Stimulated activated CD4-positive, alpha-beta T cell treated with anti-CD3 and anti-CD28 coated beads, Interleukin-1b, Interleukin-23, amount 100 ng/mL, for 1 hour (primary cell): ENCODE data around the gene CAPZA3.
"Not testable (repeated sequence)": the region's sequence is repeated elsewhere in the genome, so short reads cannot be mapped to it uniquely, and the experiment has no call there.

Source experiments
- DNase-seq, 2 donors: peaks; one replicate each; pipeline ENCODE4 v3.0.0-alpha.2; 2020; ENCODE audit warnings: low read depth in 2 of 2

Gene CAPZA3, protein sequence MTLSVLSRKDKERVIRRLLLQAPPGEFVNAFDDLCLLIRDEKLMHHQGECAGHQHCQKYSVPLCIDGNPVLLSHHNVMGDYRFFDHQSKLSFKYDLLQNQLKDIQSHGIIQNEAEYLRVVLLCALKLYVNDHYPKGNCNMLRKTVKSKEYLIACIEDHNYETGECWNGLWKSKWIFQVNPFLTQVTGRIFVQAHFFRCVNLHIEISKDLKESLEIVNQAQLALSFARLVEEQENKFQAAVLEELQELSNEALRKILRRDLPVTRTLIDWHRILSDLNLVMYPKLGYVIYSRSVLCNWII

DNA sequence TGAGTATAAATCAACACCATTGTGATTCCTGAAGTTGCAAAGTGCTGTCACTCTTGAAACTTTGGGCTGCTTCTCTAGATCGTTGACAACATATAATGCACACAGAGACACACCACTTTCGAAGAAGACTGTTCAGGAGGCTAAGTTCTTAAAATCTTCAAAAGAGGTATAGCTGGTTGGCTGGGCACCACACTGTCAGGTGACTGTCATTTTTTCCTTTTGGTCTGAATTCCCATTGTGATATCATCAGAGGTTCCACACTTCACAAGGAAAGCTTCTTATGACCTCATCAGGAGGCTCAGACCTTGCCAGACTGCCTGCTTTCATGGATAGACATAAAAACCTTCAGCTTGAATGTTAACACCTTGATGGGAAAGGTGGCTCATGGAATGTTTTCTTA, at the start of gene CAPZA3, which contains the start of gene PLCZ1:
Gene CAPZA3 (plus strand): TSS at position 301 of the 400 bp plus-strand sequence. CDS start 150 bp downstream, outside the sequence.
Gene PLCZ1 (minus strand): TSS at position 194 of the 400 bp plus-strand sequence. CDS start 641 bp downstream, outside the sequence.
- no peak for DNase-seq

DNA sequence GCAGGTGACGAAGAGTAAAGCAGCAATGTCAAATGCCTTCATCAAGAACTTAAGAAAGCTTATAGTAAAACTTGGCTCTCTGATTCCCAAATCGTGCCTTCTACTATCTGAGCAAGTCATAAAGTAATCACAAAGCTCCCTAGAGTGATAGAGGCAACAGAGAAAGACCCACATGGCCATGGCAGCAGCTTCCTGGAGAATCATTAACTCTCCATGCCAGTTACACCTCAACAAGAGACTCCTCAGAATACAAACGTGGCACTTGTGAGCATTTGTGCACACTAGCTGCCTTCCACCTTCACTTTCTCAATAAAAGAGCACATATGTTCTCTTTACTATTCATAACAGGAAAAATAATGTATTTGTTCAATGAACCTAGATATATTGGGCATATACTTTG, 48.1 kb upstream of the CAPZA3 start:
- DNase-seq: no peak

DNA sequence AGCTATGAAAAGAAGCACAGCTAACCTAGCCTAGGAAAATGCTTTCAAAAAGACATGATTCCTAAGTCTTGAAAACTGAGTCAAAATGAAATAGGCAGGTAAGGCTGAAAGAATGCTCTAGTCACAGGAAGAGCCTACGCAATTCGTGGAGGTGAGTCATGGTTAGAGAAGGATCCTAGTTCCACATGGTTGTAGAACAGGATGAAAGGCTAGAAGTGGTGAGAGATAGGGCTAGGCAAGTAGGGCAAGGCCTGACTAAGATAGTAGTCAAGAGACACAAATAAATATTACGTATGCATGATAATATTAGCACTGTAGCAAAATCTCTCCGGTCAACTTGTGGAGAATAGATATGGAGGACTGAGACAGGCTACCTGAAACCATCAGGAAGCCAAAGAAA, 47.3 kb upstream of the CAPZA3 start:
- DNase-seq: no peak

DNA sequence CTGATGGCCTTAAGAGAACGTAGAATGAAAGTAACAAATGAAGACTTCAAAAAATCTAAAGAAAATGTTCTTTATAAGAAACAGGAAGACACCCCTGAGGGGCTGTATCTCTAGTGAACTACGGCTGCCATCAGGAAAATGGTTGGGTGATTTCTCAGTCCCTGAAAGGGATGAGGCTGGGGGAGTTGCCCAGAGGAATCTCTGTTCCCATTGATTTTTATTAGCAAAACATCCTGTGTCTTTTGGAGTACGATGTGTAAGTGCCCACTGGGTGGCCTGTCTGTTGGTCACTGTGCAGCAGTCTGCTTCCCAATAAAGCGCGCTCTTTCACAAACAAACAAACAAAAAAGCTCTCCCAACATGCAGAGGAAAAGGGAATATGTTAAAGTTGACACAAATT, 43.9 kb upstream of the CAPZA3 start:
- not testable (repeated sequence) for DNase-seq

DNA sequence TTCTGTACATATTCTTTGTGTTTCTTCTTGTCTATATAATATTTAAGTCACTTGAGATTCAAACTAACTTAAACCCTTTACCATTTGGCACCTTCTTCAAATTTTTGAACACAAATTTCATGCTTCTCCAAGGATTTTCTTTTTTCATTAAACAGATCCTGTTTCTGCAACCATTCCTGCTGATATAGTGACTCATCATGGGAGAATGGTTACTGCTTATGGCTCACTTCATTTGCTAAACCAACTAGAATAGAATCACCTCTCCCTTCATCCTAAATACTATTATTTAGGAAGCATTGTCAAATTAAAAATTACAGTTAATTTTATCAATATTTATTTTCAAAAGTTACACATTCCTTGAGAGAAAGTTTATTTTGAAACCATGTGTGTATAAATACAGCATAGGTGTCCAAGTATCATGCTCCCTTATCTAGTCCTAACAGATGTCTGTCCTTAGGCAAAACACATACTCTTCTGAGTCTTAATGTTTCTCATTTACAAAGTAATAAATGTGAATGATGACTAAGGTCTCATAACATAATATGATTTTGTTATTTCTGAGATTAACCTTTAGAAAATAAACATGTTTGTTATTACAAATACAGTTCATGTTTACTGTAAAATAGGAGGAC, 40.8 kb upstream of the CAPZA3 start:
- no peak for DNase-seq

DNA sequence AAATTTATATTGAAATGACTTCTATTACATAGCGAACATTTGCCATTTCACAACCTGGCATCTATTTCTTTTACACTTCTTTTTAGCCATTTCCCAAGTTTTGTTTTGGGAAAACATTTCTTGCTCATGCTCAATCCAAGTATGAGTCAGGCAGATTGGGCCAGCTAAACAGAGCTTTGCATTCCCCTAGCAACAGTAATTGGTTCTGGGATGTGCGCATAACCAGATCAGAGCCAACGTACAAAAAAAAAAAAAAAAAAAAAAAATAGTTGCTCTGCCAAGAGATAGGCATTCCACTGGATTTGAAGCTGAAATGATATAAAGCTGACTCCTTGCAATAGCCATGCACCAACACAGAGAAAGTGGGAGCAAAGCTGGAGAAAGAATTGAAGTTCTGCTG, 37.6 kb upstream of the CAPZA3 start:
- DNase-seq: no peak

DNA sequence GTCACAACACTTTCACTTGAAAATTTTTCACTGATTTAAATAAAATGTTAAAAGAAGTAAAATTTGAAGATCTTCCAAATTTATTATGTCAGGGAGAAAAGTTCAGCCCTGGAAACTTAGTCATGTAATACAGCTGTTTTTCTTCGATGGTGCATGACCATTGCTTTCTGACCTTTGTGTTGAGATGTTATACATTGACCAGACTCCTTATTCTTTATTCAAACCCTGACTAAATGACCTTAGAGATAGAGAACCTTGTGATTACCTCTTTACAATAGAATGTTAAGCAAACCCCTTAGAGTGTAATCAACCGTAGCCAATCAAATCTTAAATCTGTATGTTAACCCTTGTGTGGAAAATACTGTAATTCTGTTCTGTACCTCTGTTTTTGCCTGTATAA, 34.6 kb upstream of the CAPZA3 start:
- DNase-seq: no peak

DNA sequence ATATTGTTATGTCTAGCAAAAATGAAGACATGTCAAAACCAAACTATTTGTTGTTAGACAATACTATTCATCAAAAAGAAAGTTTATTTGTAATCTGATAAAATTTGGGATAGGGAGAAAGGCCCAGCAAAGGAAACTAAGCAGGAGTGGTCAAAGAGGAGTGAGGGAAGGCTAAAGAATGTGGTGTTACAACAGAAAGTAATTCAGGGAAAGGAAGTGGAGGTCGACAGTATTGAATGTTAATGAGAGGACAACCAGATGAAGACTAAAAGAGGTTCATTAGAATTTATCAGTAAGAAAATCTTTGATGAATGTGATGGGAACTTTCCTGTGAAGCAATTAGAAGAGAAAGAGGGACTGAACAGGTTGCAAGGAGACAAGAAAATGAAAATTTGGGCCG, 34.0 kb upstream of the CAPZA3 start:
- DNase-seq: no peak

DNA sequence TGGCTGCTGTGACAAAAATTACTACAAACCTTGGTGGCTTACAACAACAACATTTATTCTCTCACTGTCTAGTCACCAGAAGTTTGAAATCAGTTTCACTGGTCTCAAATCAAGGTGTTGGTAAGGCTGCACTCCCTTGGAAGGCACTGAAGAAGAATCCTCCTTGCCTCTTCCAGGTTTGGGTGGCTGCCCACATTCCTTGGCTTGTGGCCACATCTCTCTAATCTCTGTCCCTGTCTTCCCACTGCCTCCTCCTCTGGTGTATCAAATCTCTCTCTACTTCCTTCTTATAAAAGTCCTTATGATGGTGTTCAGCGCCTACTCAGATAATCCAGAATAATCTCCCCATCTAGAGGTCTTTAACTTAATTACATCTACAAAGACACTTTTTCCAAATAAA, 31.1 kb upstream of the CAPZA3 start:
- DNase-seq: no peak

DNA sequence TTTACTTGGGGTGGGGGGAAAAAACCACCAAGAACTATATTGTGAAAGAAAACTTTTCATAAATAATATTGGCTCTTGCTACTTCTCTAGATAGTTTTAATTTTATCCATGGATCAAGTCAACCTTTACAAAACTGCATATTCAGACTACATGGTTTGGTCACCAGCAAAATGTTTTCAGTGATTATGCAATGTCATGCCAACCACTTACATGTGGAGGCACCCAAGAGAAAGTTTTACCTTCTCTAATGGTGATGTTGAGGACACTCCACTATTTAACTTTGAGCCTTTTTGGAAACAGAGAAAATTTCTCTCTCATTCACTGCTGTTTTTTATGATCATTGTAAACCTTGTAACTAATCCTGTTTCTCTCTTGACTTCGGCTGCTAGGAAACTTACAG, 21.7 kb upstream of the CAPZA3 start:
- no peak for DNase-seq

DNA sequence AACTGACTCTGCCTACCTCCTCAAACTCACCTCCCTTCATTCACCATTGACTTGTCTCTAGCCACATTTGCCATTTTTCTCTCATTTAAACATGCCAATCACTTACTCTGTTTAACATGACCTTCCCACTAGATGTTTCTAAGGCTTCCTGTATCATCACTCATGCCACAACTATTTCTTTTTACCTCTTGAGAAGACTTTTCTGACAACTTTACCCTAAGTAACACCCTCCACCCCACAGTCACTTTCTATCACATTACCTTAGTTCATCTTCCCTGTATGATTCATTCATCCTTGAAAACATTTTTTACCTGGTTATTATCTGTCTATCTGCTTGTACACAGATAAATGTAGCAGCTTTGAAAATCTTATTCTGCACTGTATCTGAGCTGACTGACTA, 19.5 kb upstream of the CAPZA3 start:
- no peak for DNase-seq

DNA sequence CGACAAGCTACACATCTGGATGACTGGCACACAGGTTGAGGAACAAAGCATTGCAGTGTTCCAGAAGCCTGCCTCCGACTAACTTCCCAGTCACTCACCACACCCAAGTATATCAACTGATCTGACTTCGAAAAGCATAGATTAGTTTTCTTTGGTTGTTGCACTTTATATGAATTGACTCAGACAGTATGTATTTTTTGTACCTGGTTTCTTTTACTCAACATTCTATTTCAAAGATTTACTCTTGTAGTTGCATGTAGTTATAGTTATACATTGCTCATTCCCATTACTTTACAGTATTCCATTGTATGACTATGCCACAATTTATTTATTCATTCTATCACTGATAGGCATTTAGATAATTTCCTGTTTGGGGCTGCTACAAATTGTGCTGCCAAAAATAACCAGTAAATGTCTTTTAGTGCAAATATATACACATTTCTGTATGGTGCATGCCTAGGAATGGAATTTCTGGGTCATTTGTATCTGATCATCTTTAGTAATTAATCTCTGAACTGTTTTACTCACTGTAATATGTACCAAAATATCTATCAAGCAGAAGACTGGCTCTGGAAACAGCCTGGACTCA, 17.9 kb upstream of the CAPZA3 start:
- no peak for DNase-seq

DNA sequence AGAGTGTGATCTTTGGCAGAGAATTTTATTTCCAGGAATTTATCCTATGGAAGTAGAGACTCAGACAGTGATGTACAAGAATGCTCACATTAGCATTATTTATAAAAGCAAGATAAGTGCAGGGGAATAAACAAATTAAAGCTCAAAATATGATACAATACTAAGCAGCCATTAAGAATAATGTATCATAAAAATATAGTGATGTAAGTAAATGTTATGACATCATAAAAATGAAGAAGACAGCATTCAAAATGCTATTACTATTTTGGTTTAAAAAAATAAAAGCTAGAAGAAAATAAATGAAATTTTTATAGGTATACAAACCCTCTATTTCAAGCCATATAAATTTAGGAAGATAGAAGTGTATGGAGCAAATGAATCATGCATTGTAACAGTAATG, 17.2 kb upstream of the CAPZA3 start:
- no peak for DNase-seq

DNA sequence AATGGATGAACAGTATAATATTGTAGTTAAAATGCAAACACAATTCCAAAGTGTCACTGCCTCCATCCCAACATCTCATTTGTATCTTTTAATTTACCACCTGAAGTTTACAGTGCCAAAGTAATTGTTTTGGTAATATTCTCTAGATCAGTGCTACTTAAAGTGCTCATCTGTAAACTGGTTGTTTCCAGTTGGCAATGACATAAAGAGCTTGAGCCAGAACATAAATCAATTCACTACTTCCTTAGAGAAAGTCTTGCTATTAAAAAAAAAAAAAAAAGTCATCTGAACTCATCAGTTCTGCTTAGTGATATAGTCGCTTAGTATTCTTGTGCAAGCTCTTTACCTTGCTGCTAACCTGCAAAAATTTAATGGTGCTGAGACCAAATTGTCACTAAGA, 16.5 kb upstream of the CAPZA3 start:
- DNase-seq: no peak

DNA sequence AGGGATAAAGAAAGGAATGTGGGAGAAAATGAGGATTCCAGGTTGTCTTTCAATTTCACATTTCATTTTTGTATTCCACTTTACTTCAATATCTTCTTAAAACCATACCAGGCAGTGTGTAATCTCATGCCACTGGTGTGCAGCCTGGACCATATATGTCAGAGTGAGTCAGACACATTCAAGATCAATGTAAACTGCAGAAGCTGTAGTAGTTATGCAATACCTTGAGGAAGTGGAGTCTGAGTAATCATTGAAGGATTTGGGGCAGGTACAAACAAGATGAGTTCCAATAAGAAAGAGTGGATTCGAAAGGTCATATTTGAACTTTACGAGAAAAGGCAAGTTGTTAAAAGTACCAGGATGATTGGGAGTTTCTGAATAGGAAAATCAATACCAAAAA, 14.2 kb upstream of the CAPZA3 start:
- DNase-seq: no peak

DNA sequence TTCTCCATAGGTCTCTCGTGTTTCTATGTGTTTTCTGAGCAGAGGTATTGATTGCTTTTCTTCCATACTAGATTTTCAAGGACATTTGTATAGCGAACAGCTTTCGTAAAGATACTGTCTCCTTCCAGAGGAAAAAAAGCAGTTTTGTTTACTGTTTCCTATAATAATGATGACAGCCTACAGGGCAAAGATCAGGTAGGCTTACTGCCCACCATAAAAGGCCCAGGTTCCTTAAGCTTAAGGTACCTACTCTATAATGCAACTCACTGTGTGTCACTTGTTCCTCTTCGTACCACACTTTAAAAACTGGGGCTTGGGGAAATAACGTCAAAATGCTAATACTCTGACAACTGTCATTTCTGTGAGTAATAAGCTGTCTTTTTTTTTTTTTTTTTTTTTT, 6.8 kb upstream of the CAPZA3 start:
- DNase-seq: no peak

DNA sequence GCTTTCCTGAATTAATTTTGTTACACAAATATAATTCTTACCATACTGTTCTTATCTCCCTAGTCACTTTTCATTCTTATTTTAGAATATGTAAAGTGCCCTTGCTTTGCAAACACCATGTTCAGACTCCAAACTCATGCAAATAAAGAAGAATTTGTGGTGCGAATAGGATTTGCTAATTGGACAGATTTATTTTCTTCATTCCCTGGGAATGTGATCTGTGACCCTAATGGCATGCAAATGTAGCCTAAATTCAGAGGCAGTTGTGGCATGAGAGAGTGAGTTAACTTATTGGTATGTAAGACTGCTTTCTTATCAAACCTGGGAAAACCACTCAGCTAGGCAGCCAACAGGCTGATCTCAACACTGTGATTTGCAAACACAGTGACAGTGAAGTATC, 10.0 kb downstream of the CAPZA3 start:
- DNase-seq: no peak

DNA sequence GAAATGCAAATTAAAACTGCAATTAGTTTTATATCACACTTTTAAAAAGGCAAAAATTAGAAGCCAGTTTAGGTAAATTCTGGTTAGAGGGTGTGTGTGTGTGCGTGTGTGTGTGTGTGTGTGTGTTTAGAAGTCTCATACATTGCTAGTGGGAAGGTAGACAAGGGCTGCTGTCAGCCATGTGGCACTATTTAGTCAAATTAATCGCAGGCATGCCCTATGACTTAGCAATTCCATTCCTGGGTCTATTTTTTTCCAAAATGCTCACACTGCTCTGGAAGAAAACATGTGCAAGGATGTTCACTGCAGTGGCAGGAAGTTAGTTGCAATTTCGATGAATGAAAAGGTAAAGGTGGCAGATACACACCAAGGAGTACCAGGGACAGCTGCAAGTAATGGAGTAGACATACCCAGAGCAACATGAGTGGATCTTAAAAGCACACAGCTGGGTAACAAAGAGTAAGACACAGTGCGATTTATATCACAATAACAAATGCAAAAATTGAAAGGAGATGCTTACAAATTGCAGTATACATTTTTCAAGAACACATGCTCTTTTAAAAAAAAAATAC, 11.6 kb downstream of the CAPZA3 start:
- DNase-seq: no peak

DNA sequence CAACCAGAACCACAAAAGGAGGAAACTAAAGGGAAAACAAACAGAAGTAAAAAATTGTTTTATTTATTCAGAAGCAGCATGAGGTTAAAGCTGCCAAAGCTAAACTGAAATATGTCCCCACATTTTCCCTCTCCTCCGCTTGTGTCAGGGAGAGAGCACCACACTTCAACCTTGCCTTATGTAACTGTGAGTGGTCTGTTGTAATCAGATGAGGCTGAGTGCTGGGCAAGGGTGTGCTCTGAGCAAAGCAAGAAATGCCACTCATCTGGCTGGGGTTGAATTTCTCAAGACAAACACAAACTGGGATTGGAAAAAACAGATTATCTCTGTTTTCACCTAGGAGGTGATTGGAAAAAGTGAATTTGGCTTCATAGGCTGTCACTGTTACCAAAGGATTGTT, 12.2 kb downstream of the CAPZA3 start:
- no peak for DNase-seq

DNA sequence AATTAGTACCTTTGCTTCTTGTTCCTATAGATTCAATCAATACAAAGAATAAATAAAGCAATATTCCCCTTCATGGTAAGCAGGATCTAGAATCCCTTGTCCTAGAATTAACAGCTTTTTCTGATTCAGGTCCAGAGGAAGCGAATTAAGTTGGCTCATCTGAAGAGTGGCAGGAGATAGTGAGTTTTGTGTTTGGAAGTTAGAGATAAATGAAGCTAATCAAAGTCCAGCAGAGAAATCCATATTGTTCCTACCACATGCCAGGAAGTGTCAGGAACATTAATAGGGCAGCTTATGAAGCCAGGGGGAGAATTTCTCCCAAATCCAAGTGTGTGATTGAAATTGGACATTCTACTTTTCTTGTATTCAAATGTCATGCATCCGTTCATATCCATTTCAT, 13.9 kb downstream of the CAPZA3 start:
- DNase-seq: no peak

DNA sequence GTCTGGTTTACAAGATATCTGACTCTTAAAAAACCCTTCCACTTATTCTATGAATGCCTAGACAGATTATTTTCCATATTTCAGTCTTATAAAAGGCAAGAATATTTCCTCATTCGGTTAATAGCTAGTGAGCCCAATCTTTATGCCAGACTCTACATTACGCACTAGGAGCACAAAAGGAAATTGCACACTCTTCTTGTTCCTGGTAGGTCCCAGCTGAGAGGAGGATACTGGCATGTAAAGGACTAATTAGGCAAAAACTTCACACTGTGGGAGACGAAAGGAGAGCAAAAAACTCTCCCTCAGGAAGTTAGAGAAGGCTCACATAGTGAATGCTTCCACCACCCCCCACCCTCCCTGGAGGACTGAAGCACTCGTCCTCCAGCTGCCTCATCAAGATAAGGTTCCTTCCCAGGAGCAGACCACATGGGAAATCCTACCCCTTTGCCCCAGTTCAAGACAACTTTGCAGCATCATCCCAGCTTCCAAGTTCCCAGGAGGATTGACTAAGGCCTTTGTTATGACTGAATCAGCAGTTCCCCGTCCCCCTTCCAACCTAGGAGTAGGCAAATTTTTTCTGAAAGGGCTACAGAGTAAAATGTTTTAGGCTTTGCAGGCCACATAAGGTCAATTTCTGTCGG, 14.5 kb downstream of the CAPZA3 start:
- no peak for DNase-seq

DNA sequence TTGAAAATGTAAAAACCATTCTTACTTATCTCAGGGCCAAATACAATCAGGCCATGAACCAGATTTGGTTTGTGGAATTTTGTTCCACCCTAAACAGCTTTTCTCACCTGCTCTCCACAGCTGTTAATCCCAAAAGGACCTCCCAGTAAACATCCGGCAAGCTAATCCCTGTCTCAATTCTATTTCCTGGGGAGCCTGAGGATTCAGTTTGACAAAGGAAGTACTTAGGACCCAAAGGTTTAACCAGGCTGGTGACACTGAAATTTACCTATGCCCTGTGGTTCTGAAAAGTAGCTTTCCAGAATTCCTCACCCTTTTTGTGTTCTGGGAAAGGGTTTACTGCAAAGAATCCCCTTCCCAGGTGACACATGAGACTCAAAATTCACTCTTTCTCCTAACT, 15.0 kb downstream of the CAPZA3 start:
- no peak for DNase-seq
